Iris pigment epithelial cell (primary cell): ENCODE results near the gene LRRFIP1.

ENCODE experiments used
- DNase-seq: peaks from one replicate; pipeline ENCODE4 v3.0.0-alpha.2; 2011; ENCODE audit warnings: low read depth

The LRRFIP1 gene

GRCh38 chr2:237616734-237617586 is 10.4 kb upstream of the LRRFIP1 start:
- peak; percentile 58 for DNase-seq

- DNase-seq = no peak
Measured at GRCh38 chr2:237617587-237617982, 9.8 kb upstream of the LRRFIP1 start.

GRCh38 chr2:237618449-237618848 is 8.9 kb upstream of the LRRFIP1 start:
- DNase-seq = no peak

- DNase-seq = no peak
Measured at GRCh38 chr2:237623428-237624403, 3.7 kb upstream of the LRRFIP1 start.

GRCh38 chr2:237624565-237624964 is 2.8 kb upstream of the LRRFIP1 start:
- DNase-seq = no peak

- DNase-seq = no peak
Measured at GRCh38 chr2:237625216-237625705, 2.1 kb upstream of the LRRFIP1 start.

- no peak for DNase-seq
Measured at GRCh38 chr2:237625777-237626176, 1.6 kb upstream of the LRRFIP1 start.

GRCh38 chr2:237626813-237627440 is 460 bp upstream of the LRRFIP1 start:
- no peak for DNase-seq

GRCh38 chr2:237628247-237629187 is 1.1 kb downstream of the LRRFIP1 start:
- no peak for DNase-seq

GRCh38 chr2:237629188-237629534 is 1.8 kb downstream of the LRRFIP1 start:
- no peak for DNase-seq

- DNase-seq = peak; percentile 67
Measured at GRCh38 chr2:237629739-237630138, 2.4 kb downstream of the LRRFIP1 start.

- no peak for DNase-seq
Measured at GRCh38 chr2:237630216-237631000, 3.0 kb downstream of the LRRFIP1 start.

- no peak for DNase-seq
Measured at GRCh38 chr2:237631007-237631785, 3.8 kb downstream of the LRRFIP1 start.

- no peak for DNase-seq
Measured at GRCh38 chr2:237631801-237632585, 4.6 kb downstream of the LRRFIP1 start.

- no peak for DNase-seq
Measured at GRCh38 chr2:237633061-237633561, 5.7 kb downstream of the LRRFIP1 start.

GRCh38 chr2:237636578-237636977 is 9.2 kb downstream of the LRRFIP1 start:
- DNase-seq = no peak

- DNase-seq = no peak
Measured at GRCh38 chr2:237637429-237638135, 10.2 kb downstream of the LRRFIP1 start.

- DNase-seq = no peak
Measured at GRCh38 chr2:237638176-237638575, 10.8 kb downstream of the LRRFIP1 start.
